T-cell (primary cell): ENCODE measurements around the gene ANXA2R. TPM values are rescaled to one million over a fixed set of nuclear protein-coding genes. Genes with fewer than 3 reads are reported as not detected.
A peak's percentile ranks its signal among the peaks of the same experiment; 100 is the strongest.

Experiments
- ATAC-seq, 4 experiments: fragments of 200-7000 bp in 3 of 4; fragments of 150-1000 bp in 1 of 4; cut with Tn5 transposase; replicated peaks in 1 of 4; 1 replicate in 3 of 4; 2 replicates in 1 of 4; pipeline ENCODE4 v1.10.0; 2021; ENCODE audit warnings: moderate library complexity in 3 of 4, mild to moderate bottlenecking in 2 of 4, moderate number of reproducible peaks in 1 of 4
- CTCF ChIA-PET, 2 donors: fragments of 300-600 bp; sonication (Branson Sonifier 250); formaldehyde crosslinking; loops; one replicate each; lab custom pipeline; 2022; ENCODE audit warnings: antibody characterized with exemption in 2 of 2; lab: Charles Lee
- POLR2A ChIA-PET, 2 donors: fragments of 300-600 bp; sonication (Branson Sonifier 250); formaldehyde crosslinking; loops; one replicate each; lab custom pipeline; 2022; ENCODE audit warnings: antibody characterized with exemption in 2 of 2; lab: Charles Lee
- DNase-seq, 35 experiments: peaks; one replicate each; pipeline versions ENCODE4 v3.0.0 to v3.0.0-alpha.2; 2013 to 2023
- H3K27ac ChIP-seq: one replicate; pipeline ENCODE4 v1.5.1; 2013; ENCODE audit warnings: low read length
- H3K27me3 ChIP-seq, 2 experiments: replicated peaks in 1 of 2; 1 replicate in 1 of 2; 2 replicates in 1 of 2; pipeline versions ENCODE4 v1.6.1 to v1.7.0; 2013; ENCODE audit warnings: low read length in 1 of 2, mixed read lengths in 1 of 2; ENCODE audit not compliant: control insufficient read depth in 2 of 2, insufficient read depth in 2 of 2; ENCODE audit errors: extremely low read depth in 1 of 2
- H3K36me3 ChIP-seq, 2 donors: 1 replicate in 1 of 2; 2 replicates in 1 of 2; pipeline versions ENCODE4 v1.6.1 to v1.7.0; 2013; ENCODE audit warnings: low read length in 1 of 2; ENCODE audit not compliant: control insufficient read depth in 2 of 2, insufficient read depth in 1 of 2; ENCODE audit errors: extremely low read depth in 1 of 2
- H3K4me1 ChIP-seq, 2 experiments: 1 replicate in 1 of 2; 2 replicates in 1 of 2; pipeline versions ENCODE4 v1.6.1 to v1.7.0; 2013; ENCODE audit warnings: low read length in 2 of 2, mixed read lengths in 1 of 2; ENCODE audit not compliant: insufficient read depth in 2 of 2, control insufficient read depth in 1 of 2; ENCODE audit errors: extremely low read depth in 1 of 2
- H3K4me3 ChIP-seq, 2 donors: 1 replicate in 1 of 2; 2 replicates in 1 of 2; pipeline versions ENCODE4 v1.5.1 to v1.7.0; 2013; ENCODE audit warnings: mild to moderate bottlenecking in 2 of 2, low read length in 1 of 2, moderate library complexity in 1 of 2; ENCODE audit not compliant: control insufficient read depth in 1 of 2; ENCODE audit errors: extremely low read depth in 1 of 2
- H3K9me3 ChIP-seq: 2 replicates; pipeline ENCODE4 v1.7.0; 2013
- H3K27ac Mint-ChIP-seq, 2 donors: one replicate each; pipeline ENCODE4 v1.8.0; 2020 to 2021; ENCODE audit warnings: mild to moderate bottlenecking in 2 of 2, mixed read lengths in 2 of 2
- H3K27me3 Mint-ChIP-seq, 2 donors: one replicate each; pipeline ENCODE4 v1.8.0; 2021 to 2022; ENCODE audit warnings: mixed read lengths in 2 of 2
- H3K36me3 Mint-ChIP-seq: one replicate; pipeline ENCODE4 v1.8.0; 2021; ENCODE audit warnings: mixed read lengths
- H3K4me1 Mint-ChIP-seq, 3 donors: one replicate each; pipeline ENCODE4 v1.8.0; 2020 to 2022; ENCODE audit warnings: mixed read lengths in 3 of 3, mild to moderate bottlenecking in 1 of 3
- H3K4me3 Mint-ChIP-seq, 3 donors: one replicate each; pipeline ENCODE4 v1.8.0; 2020 to 2022; ENCODE audit warnings: mild to moderate bottlenecking in 3 of 3, mixed read lengths in 3 of 3, moderate library complexity in 3 of 3
- H3K9me3 Mint-ChIP-seq, 3 donors: one replicate each; pipeline ENCODE4 v1.8.0; 2020 to 2022; ENCODE audit warnings: mixed read lengths in 3 of 3
- WGBS: methylation state at CpG from one replicate; pipeline ENCODE4 v1.1.5; 2013; ENCODE audit warnings: missing lambda C conversion rate; ENCODE audit not compliant: insufficient coverage; 5-methylcytosine and 5-hydroxymethylcytosine counted together
- total RNA-seq, 35 experiments: library from RNA in 6 of 35; stranded (reverse) in 6 of 35; fragments of 120-200 nt in 1 of 35; gene quantifications; one replicate each; pipeline versions ENCODE4 v1.2.1 to v1.2.4 and lab custom pipeline; 2013 to 2026

Gene ANXA2R
- total RNA-seq, 5 donors from 2014 or later (not counting 1 experiment from before 2014, with no cell fraction given), result 47.8 to 64.1 (median 53.1) TPM

DNA sequence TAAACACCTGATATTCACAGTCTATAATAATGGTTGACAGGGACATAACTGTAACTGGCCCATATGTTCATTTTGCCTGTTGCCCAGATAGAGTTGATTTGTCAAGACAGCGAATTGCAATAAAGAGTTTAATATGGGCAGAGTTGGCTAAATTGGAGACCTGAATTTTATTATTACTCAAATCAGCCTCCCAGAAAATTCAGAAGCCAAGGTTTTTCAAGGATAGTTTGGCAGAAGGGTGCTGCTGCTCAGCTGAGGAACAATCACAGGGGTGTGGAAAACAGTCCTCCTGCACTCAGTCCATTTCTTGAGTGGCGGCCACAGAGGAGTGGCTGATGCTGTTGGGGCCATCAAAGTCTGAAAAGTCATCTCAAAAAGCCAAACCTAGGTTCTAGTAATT, 19.0 kb downstream of the ANXA2R start:
- no peaks in the 10 kb centered on the region for H3K36me3 Mint-ChIP-seq
- no peak for DNase-seq
- peak overlapping the region; percentile 90 to 98 (median 98) for H3K4me3 Mint-ChIP-seq
- Histone ChIP-seq H3K27me3 (no peaks in the 10 kb centered on the region), H3K27ac (peak overlapping the region; percentile 98), H3K4me1 (peaks cover 18 to 25% of the 10 kb centered on the region in 2 experiments), H3K9me3 (no peaks in the 10 kb centered on the region), H3K36me3 (no peaks in the 10 kb centered on the region), H3K4me3 (no peak overlapping the region)
- WGBS, result no CpG with 5 or more reads among the region's 2 CpGs
- ChIA-PET CTCF (interaction anchor here (0.5 to 7.0 kb wide), 9 partner anchors 12 to 123 kb away, joined by 3 to 146 read pairs (median 15); partner anchors contain the start of gene ANXA2R (in 1 of the 2)), POLR2A (interaction anchor here (0.5 to 5.3 kb wide), 11 partner anchors 9 to 582 kb away, joined by 4 to 128 read pairs (median 46); partner anchors contain the start of genes NNT (in 1 of the 2) and ZNF131 (in 1 of the 2))
- H3K27me3 Mint-ChIP-seq, result no peaks in the 10 kb centered on the region
- no peak for ATAC-seq
- H3K4me1 Mint-ChIP-seq, result peaks cover 27 to 36% (median 28%) of the 10 kb centered on the region in 3 donors
- H3K9me3 Mint-ChIP-seq, result no peaks in the 10 kb centered on the region
- H3K27ac Mint-ChIP-seq, result peak overlapping the region; percentile 98 to 100

DNA sequence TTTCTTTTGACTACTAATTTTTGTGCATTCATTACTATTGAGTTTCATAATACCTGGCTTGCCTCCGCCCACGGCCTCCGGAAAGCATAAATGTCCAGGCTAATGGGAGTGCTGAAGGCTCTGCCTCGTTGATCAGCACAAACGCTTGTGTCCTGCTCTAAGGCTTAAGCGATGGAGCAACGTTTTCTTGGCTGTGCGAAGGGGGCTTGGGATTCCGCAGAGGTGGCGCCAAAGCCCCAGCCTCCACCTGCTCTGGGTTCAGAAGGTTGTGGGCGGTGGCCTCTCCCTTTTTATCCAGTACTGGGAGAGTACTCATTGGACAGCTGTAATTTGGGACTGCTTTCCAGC, 19.7 kb downstream of the ANXA2R start:
- ATAC-seq (no peak), DNase-seq (peak in 7 of 35 experiments; percentile 4 to 36 (median 24))
- Histone ChIP-seq H3K36me3 (no peaks in the 10 kb centered on the region), H3K4me1 (peaks cover 26 to 31% of the 10 kb centered on the region in 2 experiments), H3K4me3 (peak overlapping the region; percentile 70 to 92), H3K9me3 (no peaks in the 10 kb centered on the region), H3K27me3 (no peaks in the 10 kb centered on the region), H3K27ac (peak overlapping the region; percentile 98)
- H3K4me1 Mint-ChIP-seq, result peaks cover 35 to 40% (median 36%) of the 10 kb centered on the region in 3 donors
- no peaks in the 10 kb centered on the region for H3K27me3 Mint-ChIP-seq
- ChIA-PET CTCF (interaction anchor here (0.6 to 7.0 kb wide), 23 partner anchors 9 to 292 kb away, joined by 3 to 146 read pairs (median 6); partner anchors contain the start of genes ANXA2R (in 1 of the 2) and ZNF131 (in 1 of the 2)), POLR2A (interaction anchor here (0.6 to 5.3 kb wide), 18 partner anchors 9 to 111 kb away, joined by 3 to 128 read pairs (median 15); partner anchors contain the start of gene ZNF131 (in 1 of the 2))
- 4% methylated on average over 10 of the region's 11 CpGs for WGBS
- H3K27ac Mint-ChIP-seq, result peak overlapping the region; percentile 98 to 100
- no peaks in the 10 kb centered on the region for H3K36me3 Mint-ChIP-seq
- H3K4me3 Mint-ChIP-seq, result peak overlapping the region; percentile 90 to 98 (median 98)
- H3K9me3 Mint-ChIP-seq, result no peaks in the 10 kb centered on the region

DNA sequence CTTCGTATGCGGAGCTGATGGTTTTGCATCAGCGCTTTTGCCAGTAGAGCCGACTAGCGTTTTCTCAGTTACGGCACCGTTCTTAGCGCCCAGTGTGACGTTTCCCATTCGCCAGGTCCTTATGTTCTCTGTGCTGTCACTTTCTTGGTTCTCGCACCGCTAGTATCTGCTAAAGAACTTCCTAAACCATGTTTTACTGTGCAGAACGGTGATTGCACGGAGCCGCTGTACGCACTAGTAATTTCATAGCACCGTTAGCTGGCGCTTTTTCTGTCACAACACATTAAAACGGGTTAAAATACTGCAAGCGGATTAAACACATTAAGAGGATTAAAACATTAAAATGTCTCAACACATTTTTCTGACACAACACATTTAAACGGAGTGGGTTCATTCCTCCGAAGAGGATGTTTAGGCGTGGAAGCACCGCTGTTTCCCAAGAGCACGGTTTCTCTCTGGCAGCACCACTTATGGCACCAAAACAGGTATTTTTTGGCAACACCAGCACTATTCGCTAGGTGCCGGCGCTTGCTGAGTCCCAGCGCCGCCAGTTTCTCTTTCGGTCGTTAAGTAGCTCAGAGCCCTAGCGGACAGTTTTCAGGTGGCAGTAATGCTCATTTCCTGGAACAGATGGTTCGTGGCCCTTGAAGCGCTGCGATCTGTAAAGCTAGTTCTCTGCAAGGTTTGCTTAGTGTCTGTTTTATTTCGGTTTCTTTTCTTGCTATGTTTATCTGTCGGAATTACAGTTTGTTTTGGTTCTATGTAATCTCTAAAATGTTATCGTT, 20.3 kb downstream of the ANXA2R start:
- H3K27ac Mint-ChIP-seq, result peak overlapping the region; percentile 98 to 100
- H3K27ac ChIP-seq, result peak overlapping the region; percentile 98
- H3K36me3 Mint-ChIP-seq, result no peaks in the 10 kb centered on the region
- ChIA-PET CTCF (interaction anchor here (0.6 to 7.0 kb wide), 27 partner anchors 9 to 293 kb away, joined by 3 to 146 read pairs (median 6); partner anchors contain the start of genes ANXA2R (in 1 of the 2) and ZNF131 (in 1 of the 2)), POLR2A (interaction anchor here (0.6 to 5.3 kb wide), 23 partner anchors 9 to 464 kb away, joined by 3 to 128 read pairs (median 7); partner anchors contain the start of genes TMEM267 (in 1 of the 2) and ZNF131 (in 1 of the 2))
- ATAC-seq, result peak; percentile 67 to 74 (median 70)
- H3K4me3 ChIP-seq, result peak overlapping the region; percentile 70 to 92
- peak; percentile 65 to 95 (median 86) for DNase-seq
- H3K9me3 ChIP-seq, result no peaks in the 10 kb centered on the region
- peaks cover 41 to 46% (median 41%) of the 10 kb centered on the region in 3 donors for H3K4me1 Mint-ChIP-seq
- no peaks in the 10 kb centered on the region for H3K9me3 Mint-ChIP-seq
- H3K27me3 ChIP-seq, result no peaks in the 10 kb centered on the region
- H3K27me3 Mint-ChIP-seq, result no peaks in the 10 kb centered on the region
- under 1% methylated on average over 36 of the region's 39 CpGs for WGBS
- peaks cover 31 to 35% of the 10 kb centered on the region in 2 experiments for H3K4me1 ChIP-seq
- H3K4me3 Mint-ChIP-seq, result peak overlapping the region; percentile 90 to 98 (median 98)
- H3K36me3 ChIP-seq, result no peaks in the 10 kb centered on the region

DNA sequence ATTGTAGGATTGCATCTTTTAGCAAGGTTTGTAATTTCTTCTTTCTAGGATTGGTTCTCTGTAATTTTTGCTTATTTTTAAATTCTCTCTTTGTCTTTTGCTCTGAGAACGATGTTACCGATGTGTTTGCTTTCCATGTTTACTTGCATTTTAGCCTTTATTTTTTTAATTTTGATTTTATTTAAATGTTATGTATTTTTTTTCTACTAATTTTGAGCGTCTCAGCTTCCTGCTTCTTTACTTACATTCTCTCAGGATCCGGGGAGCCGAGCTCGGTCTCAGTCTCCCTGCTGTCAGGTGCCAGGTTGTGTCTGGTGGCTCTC, 20.9 kb downstream of the ANXA2R start:
- Mint-ChIP-seq H3K9me3 (no peaks in the 10 kb centered on the region), H3K36me3 (no peaks in the 10 kb centered on the region), H3K27ac (peak overlapping the region; percentile 98 to 100), H3K27me3 (no peaks in the 10 kb centered on the region), H3K4me1 (peaks cover 45 to 49% (median 47%) of the 10 kb centered on the region in 3 donors), H3K4me3 (peak overlapping the region; percentile 90 to 98 (median 98))
- WGBS, result 0% methylated on average over 3 of the region's 6 CpGs
- ChIA-PET CTCF (interaction anchor here (0.6 to 7.0 kb wide), 26 partner anchors 8 to 583 kb away, joined by 3 to 146 read pairs (median 5); partner anchors contain the start of genes ANXA2R (in 1 of the 2), TMEM267 (in 1 of the 2) and ZNF131 (in 1 of the 2)), POLR2A (interaction anchor here (0.6 to 5.3 kb wide), 21 partner anchors 8 to 465 kb away, joined by 3 to 128 read pairs (median 14); partner anchors contain the start of genes TMEM267 (in 1 of the 2) and ZNF131 (in 1 of the 2))
- DNase-seq (no peak), ATAC-seq (no peak)
- Histone ChIP-seq H3K36me3 (no peaks in the 10 kb centered on the region), H3K4me3 (peak overlapping the region; percentile 70 to 92), H3K4me1 (peaks cover 33 to 37% of the 10 kb centered on the region in 2 experiments), H3K27me3 (no peaks in the 10 kb centered on the region), H3K9me3 (no peaks in the 10 kb centered on the region), H3K27ac (peak overlapping the region; percentile 98)

DNA sequence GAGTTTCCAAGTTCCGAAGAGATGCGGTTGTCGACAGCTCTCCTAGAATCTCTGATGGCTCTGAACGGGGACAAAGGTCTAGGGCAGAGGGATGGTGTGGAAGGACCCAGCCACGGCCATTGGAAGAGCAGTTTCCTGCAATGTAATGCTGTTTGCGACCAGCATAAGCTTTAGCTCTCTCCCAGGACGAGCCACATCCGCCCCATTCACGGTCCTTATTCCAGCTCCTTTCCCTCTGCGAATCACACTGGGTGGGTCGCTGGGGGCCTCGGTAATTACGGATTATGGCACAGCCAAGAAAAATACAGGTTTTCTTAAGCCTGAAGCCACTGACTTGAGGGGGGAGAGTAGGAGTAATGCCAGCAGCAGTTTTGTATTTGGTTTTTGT, 22.7 kb downstream of the ANXA2R start:
- ATAC-seq (peak; percentile 10 to 30 (median 26)), DNase-seq (peak in 20 of 35 experiments; percentile 14 to 58 (median 34))
- CTCF ChIA-PET, result interaction anchor here (1.0 to 7.0 kb wide), 7 partner anchors 9 to 108 kb away, joined by 3 to 146 read pairs (median 7); no protein-coding TSS in a partner anchor
- Mint-ChIP-seq H3K27ac (peak overlapping the region; percentile 98 to 100), H3K36me3 (no peaks in the 10 kb centered on the region), H3K4me1 (peaks cover 48 to 53% (median 52%) of the 10 kb centered on the region in 3 donors), H3K27me3 (no peaks in the 10 kb centered on the region), H3K4me3 (peak overlapping the region; percentile 90 to 98 (median 98)), H3K9me3 (no peaks in the 10 kb centered on the region)
- Histone ChIP-seq H3K4me1 (peaks cover 33 to 38% of the 10 kb centered on the region in 2 experiments), H3K9me3 (no peaks in the 10 kb centered on the region), H3K27me3 (no peaks in the 10 kb centered on the region), H3K27ac (peak overlapping the region; percentile 98), H3K4me3 (peak overlapping the region; percentile 70 to 92), H3K36me3 (no peaks in the 10 kb centered on the region)
- POLR2A ChIA-PET, result interaction anchor here (0.6 to 4.9 kb wide), 10 partner anchors 9 to 467 kb away, joined by 3 to 128 read pairs (median 4); partner anchors contain the start of gene TMEM267 (in 1 of the 2)
- 0% methylated on average over 2 of the region's 13 CpGs for WGBS
